HG02642 (cell line): ENCODE data around the gene NPY4R2.
"Not testable (repeated sequence)": the region's sequence is repeated elsewhere in the genome, so short reads cannot be mapped to it uniquely, and the experiment has no call there.

Experiments used
- ATAC-seq: cut with Tn5 transposase; IDR thresholded peaks from one replicate; pipeline ENCODE4 v1.9.1; 2021; ENCODE audit warnings: mild to moderate bottlenecking; ENCODE audit not compliant: unreplicated experiment, poor library complexity

Gene NPY4R2

GRCh38 chr10:47918475-47918874 is at the start of gene NPY4R2:
TSS of gene NPY4R2 (plus strand) at chr10:47918662. CDS start at chr10:47921988, 3,326 bp downstream.
- not testable (repeated sequence) for ATAC-seq

- not testable (repeated sequence) for ATAC-seq
Measured at GRCh38 chr10:47870887-47871286, 47.6 kb upstream of the NPY4R2 start.

DNA sequence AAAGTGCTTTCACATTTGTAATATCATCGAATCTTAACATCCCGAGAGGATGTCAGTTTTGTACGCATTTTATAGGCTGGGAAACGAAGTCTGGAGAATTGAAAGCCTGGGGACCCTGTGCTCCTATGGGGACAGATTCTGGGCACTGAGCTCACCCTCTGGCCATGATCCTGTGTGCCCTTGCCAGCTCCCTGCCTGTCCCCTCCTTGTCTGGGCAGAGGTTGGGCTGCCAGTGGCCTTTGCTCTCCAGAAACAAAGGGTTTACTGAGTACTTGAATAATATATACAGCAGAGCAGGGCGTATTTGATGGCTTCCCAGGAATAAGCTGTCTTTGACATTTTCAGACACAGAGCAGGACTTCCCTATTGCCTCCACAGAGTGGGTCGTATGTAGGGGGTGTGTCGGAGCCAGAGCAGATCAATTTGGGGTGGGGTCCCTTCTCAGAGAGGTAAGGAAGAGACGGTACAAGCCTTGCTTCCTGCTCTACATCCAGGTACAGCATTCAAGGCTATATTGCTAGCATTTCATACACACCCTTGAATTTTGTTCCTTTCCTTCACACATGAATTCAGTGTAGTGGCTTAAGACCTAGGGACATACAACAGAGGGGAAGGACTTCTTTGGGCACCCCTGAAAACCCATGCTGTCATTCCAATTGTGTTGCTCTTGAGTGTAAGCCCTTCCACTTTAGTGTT is 46.8 kb upstream of the NPY4R2 start:
- not testable (repeated sequence) for ATAC-seq

- not testable (repeated sequence) for ATAC-seq
Measured at GRCh38 chr10:47872236-47872635, 46.2 kb upstream of the NPY4R2 start.

- not testable (repeated sequence) for ATAC-seq
Measured at GRCh38 chr10:47884239-47884638, 34.2 kb upstream of the NPY4R2 start.

GRCh38 chr10:47884934-47885333 is 33.5 kb upstream of the NPY4R2 start:
- ATAC-seq, result not testable (repeated sequence)

DNA sequence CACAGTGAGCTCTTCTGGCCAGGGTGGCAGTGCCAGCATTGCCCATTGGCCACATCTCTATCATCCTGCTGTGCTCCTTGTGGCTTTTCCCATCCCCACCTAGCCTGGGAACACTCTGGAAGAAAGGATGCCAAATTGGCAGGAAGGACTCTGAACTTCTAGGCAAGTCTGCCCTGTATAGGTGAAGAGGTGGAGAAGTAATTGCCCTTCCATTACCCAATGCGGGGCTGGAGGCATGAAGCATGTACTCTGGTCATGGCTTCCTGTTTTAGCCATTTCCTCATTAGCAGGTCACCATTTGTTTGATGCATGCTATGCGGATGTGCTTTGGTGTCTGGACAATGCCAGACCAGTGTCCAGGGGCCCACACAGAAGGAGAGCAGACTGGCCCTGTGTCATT is 32.1 kb upstream of the NPY4R2 start:
- not testable (repeated sequence) for ATAC-seq

GRCh38 chr10:47886827-47887226 is 31.6 kb upstream of the NPY4R2 start:
- not testable (repeated sequence) for ATAC-seq

GRCh38 chr10:47890737-47891136 is 27.7 kb upstream of the NPY4R2 start:
- ATAC-seq, result not testable (repeated sequence)

GRCh38 chr10:47892494-47893261 is 25.8 kb upstream of the NPY4R2 start:
- ATAC-seq, result not testable (repeated sequence)

DNA sequence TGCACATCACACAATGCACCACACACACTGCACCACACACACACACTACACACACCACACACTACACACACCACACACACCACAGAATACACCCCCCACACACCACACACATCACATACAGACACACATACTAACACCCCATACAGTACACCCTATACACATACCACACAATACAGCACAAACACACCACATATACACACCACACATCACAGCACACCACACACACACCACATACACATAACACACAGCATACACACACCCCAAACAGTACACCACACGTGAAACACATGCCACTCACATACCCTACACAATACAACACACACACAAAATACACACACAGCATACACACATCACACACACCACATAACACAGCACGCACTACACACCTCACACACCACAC is 23.9 kb upstream of the NPY4R2 start:
- not testable (repeated sequence) for ATAC-seq

- ATAC-seq, result not testable (repeated sequence)
Measured at GRCh38 chr10:47897813-47898212, 20.6 kb upstream of the NPY4R2 start.

DNA sequence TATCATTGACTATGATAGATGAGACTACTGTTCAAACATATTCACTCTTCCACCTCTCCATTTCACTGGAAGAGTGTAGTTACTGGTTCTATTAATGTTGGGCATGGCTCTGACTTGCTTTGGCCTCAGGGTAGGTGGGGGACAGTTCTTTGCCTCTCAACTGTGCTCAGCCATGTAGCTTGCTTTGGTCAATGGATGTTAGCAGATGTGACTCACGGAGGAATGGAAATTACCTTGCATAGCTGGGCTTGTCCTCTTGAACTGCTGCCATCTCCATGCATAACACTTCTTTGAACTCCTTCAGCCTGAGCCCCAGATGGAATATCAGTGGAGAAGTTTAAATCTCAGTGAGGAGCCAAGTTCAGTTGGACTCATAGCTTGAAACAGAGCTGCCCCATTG is 9.1 kb upstream of the NPY4R2 start:
- not testable (repeated sequence) for ATAC-seq

DNA sequence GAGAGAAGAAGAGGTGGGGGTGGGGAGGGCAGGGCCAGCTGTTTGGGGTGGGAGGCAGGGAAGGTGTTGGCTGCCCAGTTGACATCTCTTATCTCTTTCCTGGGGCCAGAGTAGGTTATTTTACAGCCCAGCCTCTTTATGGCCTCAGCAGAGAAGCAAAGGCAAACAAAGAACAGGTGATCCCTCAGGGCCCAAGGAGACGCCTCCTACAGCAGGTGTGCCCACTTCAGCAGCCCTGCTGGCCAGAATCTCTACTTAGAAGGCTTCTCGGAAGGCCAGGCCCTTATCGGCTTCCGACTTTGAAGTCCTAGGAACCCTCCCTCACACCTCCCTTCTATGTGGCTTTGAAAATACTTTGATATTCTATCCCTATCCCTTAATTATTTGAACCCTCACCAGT is 8.0 kb upstream of the NPY4R2 start:
- ATAC-seq, result not testable (repeated sequence)

DNA sequence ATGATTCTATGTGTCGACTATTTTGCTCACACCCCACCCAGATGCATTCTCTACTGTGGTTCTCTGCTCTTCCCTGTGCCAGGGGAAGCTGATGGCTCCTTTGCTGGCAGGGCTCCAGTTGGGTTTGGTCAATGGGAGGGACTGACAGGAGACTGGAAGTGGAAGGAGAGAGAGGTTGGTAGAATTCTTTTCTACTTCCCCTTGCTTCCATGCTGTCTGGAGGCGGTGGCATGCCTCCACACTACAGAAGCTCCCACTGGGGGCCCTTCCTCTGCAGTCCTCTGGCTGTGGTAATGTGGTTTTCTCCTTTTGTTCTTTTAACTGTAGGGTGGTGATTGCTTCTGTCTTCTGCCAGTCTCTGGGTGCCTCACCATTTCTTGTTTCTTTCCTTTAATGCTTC is 4.4 kb upstream of the NPY4R2 start:
- not testable (repeated sequence) for ATAC-seq

GRCh38 chr10:47915849-47916548 is 2.5 kb upstream of the NPY4R2 start:
- not testable (repeated sequence) for ATAC-seq

DNA sequence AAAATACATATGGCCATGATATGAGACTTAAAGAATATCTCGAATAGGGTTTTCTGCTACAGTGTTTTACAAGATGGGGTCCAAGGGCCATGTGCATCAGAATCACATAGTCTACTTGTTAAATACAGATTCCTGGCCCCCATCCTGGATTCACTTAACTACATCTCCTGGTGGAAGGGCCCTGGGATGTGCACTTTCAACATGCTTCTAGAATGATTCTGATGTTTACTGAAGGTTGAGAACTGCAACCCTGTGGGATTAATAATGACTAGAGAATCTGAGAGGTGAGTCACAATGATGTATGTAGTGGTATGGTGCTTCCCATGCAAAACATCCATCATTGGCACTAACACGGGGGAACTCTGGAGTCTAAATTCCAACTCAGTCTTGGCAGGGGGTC is 2.1 kb downstream of the NPY4R2 start:
- not testable (repeated sequence) for ATAC-seq

GRCh38 chr10:47922503-47922902 is 4.0 kb downstream of the NPY4R2 start:
- ATAC-seq, result not testable (repeated sequence)

DNA sequence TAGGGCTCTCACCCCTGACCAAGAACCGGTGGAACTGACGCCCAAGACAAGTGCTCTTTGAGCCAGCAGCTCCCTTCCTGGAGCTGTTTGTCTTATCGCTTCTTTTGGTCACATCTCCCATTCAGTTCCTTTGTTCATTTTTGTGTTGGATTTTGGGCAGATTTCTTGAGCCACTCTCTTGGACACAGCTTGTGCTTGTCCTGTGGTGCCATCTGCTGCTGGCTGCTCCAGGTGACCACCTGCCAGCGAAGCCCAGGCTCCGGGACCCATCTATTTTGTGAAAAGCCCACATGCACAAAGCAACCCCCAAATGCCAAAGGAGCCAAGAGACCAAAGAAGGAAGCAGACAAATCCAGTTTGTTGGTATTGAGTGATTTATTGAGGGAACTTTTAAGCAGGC is 6.2 kb downstream of the NPY4R2 start:
- not testable (repeated sequence) for ATAC-seq

DNA sequence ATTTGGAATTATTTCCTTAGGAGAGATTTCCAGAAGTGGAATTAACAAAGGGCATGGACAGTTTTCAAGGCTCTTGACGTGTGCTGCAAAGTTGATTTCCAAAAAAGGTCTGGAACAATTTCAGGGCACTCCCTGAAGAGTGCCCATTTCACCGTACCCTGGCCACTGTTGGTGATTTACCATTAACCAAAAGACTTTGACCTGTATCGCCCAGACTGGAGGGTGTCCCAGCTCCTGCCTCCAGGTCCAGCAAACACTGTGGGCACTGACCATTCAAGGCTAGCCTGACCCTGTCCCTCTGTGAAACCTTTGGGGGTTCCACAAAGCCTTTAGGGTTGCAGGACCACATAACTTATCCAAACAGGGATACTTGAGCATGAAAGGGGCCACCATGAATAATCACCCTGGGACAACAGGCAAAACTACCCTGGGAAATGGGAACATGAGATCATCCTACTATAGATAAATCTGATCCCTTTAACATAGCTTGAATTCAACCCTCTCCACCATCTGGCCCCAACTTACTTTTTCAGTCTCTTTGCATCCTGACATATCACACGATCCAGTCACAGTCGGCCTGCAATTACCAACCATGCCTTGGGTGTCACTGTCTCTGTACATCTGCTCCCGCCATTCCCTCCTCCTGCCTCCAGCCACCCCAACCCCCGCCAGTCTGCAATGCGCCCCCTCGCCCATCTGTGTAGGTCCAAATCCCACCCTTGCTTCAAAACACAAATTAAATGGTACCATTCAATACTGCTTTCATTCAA is 8.9 kb downstream of the NPY4R2 start:
- ATAC-seq, result not testable (repeated sequence)
